ENCODE data around the gene MAP4.
"Not testable (repeated sequence)": the region's sequence is repeated elsewhere in the genome, so short reads cannot be mapped to it uniquely, and the experiment has no call there.

MAP4 gene

DNA sequence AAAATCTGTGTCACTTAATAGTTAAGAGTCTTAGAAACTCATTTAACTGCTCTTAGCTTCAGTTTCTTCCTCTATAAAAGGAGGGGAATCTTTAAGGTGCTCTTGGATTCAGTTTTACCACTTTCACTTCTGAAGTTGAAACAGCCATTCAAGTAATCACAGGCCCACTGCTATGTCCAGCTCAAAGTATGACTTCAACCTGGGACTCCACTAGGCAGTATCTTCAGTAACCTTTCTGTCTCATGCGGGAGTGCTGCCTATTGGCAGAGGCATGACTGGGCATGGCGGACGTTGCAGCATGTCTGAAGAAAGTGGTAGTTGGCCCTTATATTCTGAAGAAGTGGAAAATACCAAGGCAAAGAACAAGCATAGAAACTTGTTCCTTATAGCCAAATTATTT is 121.0 kb downstream of the MAP4 start:
- DNase-seq: no peak

DNA sequence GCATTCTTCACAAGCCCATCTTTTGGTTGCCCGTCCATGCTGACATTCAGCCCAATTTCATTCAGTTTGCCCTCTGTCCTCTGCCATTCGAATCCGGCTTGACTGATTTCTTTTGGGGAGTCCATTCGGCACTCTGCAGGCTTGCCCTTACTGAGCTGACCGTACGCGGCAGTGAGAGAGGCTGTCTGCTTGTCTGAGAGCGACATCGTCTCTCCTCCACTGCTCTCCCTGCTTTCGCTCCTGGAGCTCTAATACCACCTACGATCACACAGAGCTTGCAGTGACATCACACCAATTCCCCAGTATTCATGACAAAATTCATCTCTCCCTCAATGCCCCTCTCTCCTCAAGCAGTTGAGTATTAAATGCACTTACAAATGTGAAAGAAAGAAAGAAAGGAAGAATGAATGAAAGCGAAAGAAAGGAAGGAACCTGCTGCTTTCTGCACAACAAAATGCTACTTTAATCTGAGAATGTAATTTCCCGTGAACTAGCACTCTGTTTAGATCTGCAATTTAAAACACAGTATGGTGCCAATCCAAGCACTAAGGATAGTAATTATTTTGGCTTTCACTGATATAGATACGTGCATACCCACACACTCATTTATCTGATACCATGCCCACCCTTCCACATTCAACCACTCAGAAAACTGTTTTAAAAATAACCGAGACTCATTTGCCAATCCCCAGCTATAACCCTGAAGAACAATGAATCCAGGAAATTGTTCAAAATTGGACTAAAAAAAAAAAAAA is 123.8 kb downstream of the MAP4 start:
- no peak for DNase-seq

DNA sequence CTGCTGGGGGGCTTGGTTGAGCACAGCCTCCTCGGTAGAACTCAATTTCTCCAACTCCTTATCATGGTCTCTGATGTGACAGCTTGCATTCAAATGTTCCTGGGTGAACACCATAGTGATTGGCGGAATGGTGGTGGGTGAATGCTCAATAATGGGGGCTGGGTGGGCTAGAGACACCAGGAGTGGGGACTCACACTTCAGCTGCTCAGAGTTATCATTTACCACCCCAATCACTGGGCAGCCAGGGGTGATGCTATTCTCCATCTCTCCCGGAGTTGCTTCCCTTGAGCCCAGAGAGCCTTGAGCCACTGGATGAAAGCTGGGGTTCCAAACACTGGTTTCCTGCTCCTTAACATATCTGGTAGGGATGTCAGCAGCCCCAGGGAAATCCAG is 124.6 kb downstream of the MAP4 start:
- DNase-seq: no peak

DNA sequence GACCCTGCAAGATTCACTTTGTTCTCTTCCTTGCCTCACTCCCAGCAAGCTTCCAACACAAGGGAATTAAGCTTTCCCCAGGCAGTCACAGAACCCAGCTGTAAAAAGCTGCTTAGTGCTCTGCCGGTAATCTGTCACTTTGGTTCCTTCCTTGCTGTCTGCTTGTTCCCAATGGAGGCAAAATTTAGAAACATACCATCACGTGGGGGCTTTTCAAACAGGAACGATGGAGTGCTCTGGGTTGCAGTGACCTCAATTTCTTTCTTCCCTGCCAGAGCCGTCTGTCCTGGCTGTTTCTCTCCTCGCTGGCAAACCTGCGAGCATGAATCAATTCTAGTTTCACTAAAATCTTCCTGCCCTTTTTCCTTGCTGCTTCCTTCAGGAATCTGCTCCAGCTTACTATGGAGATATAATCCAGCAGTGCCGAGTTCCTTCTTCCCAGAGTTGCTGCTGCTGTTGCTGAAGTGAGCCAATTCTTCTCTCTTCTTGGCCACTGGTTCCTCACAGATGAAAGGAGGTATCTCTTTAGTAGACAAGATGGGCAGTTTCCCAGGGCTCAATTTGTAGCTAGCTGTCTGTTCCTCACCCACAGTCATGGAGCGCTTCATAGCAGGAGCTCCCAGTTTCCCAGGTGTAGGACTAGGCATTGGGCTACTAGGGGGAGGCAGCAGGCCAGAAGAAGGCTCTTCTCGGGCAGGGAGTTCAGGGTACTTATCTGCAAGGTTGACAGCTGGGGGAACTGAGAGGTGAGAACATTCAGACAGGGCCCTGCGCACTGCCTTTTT is 125.2 kb downstream of the MAP4 start:
- DNase-seq: no peak

DNA sequence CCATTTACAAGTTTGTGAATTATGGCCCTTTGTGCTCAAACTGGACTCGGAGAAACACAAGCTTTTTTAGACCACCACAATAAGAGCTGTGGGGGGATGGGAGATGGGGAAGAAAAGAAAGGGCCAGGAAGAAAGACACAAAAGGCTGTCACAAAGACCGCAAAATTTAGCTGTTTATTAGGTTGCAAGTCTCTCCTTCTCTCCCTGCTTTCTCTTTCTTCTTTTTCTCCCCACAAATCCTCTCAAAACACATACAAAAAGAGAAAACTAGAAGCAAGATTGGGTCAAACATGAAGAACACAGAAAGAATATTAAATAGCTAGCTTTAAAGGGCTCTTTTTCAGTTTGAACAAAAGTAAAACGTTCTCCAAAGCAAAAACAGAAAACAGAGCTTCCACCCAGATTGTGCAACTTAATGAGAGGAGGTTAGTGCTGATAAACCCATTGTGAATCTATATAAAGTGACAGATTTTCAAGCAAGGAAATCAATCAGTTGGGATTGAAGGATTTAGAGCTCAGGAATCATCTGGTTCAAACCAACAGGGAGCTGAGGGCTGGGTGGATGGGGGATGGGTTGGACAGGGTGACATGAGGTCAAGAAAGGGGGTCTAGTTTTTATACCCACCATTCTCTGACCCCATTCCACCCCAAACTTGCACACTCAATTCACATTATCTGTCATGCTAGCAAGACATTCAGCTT is 125.9 kb downstream of the MAP4 start:
- DNase-seq: no peak

DNA sequence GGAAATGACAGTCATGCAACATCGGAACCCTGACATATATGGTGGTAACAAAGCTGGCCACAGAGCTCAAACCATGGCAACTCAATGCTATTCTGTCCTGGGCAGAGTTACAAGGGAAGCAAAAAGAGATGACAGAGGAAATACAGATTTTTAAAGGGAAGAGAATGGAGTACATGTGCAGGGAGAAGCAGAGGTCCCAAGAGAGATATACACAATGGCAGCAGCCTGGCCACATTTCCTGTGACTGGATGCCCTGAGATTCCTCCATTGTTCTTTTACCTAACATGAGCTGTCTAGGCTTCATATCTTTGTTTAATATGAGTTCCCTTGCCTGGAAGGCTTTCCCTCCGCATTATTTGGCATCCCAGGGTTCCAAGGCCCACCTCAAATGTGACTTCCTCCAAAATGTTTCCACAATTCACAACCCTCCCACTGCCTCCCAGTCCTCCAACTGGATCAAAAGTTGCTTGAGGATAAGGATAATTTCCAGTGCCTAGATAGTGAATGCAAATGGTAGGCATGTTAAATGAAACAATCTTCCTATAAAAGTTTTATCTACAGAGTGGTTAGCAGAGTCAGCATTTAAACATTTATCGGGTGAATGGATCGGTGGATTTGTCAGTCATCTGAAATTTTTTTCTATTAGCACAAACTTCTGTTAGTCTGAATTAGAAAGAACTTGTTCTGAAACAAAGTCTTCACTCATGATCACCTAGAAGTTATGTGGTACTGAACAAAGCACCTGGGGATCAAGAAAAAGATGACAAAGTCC is 127.0 kb downstream of the MAP4 start:
- no peak for DNase-seq

DNA sequence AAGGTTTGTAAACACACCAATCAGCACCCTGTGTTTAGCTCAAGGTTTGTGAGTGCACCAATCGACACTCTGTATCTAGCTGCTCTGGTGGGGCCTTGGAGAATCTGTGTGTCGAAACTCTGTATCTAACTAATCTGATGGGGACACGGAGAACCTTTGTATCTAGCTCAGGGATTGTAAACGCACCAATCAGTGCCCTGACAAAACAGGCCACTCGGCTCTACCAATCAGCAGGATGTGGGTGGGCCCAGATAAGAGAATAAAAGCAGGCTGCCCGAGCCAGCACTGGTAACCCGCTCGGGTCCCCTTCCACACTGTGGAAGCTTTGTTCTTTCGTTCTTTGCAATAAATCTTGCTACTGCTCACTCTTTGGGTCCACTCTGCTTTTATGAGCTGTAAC is 128.2 kb downstream of the MAP4 start:
- DNase-seq: not testable (repeated sequence)

DNA sequence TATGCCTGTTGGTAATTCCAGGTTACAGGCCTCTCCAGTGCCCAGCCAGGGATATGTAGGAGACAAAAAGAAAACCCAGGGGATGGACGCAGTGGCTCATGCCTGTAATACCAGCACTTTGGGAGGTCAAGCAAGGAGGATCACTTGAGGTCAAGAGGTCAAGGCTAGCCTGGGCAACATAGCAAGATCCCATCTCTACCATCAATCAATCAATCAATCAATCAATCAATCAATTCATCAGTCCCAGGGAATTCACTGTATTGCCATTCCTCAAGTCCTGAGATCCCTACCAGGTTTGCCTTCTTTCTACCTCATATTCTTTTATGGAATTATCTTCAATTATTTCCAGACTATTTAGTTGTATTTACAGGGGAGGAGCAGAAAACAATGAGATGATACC is 131.0 kb downstream of the MAP4 start:
- DNase-seq: no peak

DNA sequence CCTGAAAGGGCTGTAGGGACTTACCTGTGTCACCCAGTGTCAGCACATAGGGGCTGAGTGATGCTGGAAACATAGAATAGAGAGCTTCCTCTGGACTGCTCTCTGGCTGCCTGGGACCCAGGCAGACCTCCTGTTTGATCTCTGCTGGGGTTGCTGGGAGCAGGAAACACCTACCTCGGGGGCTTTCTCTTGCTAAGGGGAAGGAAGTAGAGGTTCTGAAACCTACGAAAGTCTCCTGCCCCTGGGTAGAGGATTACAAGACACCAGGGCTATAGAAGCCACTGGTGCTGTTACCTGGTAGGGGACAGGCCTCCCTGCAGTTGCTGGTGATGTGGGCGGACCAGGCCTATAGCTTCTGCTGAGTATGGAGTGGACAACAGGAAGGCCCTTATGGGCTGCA is 131.6 kb downstream of the MAP4 start:
- no peak for DNase-seq

DNA sequence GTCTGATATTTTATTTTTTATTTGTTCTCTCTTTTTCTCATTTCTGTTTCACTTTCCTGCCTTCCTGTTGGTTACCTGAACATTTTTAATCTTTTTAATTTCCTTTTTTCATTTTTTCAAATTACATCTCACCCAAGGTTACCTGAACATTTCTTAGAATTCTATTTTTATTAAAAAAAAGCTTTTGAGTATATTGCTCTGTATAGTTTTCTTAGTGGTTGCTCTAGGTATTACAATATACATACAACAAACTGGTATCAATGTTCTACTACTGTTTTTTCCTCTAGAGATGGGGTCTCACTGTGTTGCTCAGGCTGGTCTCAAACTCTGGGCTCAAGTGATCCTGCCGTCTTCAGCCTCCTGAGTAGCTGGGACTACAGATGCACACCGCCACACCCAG is 133.9 kb downstream of the MAP4 start:
- no peak for DNase-seq

DNA sequence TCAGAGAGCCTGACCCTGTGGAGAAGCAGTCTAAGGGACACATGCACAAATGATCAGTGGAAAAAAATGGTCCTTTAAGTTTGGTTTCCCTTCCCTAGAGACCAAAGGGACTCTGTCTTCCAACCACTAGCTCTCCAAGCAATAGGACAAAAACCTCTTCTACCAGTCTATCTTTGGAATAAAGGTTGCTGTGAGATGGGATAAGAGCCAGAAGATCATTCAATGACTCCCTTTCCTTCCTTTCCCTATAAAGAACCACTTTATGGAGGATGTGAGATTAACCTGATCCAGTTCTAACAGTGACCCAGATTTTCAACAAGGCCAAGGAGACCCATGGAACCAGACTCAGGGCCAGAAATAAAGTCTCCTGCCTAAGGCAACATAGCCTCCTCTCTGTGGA is 138.5 kb downstream of the MAP4 start:
- no peak for DNase-seq

DNA sequence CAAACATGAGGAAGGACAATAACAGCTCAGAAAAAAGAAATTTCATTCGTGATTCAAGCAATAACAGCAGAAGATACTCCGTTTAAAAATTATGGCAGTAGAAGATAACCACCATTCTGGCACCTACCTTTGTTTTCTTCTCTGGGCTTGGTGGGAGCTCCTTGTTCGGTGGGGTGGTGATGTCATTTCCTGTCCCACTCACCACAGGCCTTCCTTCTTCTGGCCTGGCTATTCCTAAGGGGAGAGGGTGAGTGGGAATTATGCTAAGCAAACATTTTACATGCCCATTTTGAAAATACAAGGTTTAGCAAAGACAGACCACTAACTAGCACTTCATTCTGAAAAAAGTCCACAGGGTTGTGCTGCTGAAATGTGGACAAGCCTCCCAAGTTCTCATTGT is 138.9 kb downstream of the MAP4 start:
- DNase-seq: no peak

DNA sequence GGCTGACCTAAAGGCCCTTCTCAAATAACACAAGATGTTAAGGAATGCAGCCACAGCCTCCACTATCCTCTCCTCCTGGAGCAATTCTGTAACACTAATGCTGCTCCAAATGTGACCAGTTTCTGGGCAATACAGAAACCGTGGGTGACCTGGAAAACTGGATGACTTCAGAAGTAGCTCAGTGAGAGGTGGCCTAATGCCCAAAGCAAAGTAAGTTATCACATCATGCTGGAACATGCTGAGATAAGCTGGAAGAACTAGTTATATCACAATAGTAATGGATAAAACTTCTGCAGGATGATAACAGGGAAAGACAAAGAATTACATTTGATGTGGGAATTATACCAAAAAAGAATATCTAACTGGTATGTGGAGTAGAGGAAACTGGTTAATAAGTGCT is 141.3 kb downstream of the MAP4 start:
- no peak for DNase-seq

DNA sequence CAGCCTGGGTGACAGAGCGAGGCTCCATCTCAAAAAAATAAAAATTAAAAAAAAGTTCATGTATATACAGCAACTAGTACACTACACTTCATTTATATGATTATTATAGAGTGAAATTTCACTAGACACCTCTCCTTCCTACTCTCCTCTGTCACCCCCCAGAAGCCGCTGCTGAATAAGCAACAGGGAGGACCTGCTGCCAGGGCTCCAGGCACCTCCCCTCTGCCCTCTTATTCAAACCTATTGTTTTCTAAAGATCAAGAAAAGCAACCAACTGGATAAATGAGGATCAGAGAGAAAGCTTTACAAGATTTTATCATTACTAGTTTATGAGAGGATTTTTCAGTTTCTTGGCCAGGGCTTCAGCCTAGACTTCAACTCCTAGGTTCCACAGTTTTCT is 141.8 kb downstream of the MAP4 start:
- DNase-seq: no peak

DNA sequence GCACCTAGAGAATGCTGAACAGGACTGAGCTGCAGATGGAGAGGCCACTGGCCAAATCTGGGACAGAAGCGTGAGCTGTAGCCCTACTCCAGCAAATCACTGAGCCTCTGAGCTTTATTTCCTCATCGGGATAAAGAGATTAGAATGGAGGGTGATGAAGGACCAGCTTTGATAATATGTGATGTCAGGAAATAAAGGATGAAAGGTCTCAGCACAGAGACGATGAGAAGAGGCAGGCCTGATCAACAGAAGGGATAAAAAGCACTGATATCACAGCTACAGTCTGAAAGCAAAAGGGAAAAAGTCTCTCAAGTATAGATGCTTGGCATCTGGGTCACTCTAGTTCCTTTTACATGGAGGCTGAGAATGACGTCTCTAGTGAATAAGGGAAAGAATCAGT is 143.3 kb downstream of the MAP4 start:
- no peak for DNase-seq

DNA sequence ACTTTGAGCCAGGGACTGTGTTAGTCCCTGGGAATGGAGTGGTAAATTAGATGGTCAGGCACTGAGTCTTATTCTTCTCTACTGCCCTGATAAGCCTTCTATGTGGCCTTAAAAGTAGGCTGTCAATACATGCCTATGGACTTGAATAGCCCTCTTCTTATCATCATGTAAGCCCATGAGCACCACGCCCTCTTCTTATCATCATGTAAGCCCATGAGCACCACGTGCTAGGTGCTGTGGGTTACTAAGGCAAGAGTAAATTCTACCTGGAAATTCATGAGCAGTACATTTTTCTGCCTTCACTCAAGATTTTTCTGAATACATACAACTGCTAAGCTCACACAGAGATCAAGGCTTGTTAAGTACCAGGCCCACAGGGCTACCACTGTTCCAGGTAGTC is 144.8 kb downstream of the MAP4 start:
- DNase-seq: no peak

DNA sequence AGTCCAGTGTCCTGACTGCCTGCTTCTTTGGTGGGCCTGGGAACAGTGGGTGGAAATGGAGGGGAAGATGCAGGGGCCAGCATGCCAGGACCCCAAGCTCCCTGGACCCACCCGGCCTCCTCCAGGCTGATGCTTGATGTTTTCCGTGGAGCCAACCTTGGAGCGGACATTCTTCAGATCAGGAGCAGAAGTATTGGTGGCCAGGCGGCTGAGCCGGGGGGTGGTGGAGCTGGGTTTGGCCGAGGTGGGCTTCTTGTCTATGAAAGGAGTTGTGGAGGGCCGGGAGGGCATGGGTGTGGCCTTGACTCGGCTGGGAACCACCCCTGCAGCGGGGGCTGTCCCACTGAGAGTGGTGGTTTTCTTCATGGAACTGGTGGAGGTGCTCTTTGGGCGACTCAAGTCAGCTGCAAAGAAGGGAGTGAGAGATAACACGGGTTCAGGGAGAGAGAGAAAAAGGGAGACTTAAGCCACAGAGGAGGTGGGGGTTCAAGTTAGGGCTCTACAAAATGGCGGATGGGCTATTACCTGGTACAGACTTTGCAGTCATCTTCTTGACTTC is 145.4 kb downstream of the MAP4 start:
- DNase-seq: no peak

DNA sequence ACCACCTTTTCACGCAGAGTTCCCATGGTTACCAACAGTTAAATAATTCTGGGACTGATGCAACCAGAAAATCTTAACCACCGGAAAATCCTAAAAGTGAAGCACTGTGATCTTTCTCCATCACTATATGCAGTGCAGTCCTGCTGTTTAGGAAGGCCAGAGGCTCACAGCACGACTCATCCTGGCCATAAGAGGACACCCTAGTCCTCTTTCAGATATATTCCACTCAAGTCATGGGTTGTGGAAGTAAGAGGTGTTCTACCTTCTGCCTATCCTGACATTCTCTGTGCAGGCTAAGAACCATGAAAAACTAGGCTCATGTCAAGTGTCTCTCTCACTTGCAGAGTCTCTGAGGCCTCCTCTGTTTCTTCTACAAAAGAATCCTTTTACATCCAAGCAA is 146.1 kb downstream of the MAP4 start:
- no peak for DNase-seq

DNA sequence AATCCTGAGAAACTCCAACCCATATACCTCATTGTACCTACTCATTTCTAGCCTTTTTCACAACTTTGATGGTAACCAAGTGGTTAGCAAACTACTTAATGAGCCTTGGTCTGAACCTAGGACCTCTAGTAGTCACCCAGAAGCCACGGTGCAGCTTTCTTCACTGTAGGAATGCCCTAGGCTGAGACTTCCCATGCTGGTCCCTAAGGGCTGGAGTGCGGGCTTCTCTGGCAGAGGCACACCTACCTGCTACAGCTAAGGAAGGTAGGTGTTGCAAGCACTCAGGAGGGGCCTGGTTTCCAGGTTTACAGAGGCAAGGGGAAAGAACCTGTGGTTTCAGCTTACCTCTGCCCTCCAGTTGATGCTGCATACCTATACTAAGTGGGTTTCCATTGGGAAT is 147.9 kb downstream of the MAP4 start:
- no peak for DNase-seq

DNA sequence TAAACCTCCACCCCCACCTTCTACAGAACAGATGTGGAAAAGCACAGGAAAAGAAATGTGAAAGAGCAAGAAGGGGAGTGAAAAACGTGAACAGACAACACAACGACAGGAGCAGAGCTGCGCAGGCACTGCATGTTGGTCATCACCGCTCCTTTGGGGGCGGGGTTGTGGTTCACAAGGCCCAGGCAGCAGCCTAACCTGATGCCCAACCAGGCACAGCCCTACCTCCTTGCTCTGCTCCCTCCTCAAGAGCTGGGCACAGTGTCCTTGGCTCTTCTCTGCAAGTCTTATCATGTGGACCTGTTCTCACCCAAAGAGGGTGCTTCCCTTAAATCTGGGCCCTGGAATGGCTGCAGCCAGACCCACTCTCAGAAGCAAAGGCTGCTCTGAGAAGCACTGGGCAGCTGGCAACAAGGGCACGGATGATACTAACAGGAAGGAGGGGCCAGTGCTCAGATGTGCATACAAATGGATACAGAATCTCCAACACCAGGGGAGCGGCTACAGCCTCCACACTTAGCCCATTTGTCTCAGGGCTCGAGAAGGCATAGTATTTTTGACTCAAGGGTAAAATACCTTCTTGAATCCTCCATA is 148.7 kb downstream of the MAP4 start:
- no peak for DNase-seq

DNA sequence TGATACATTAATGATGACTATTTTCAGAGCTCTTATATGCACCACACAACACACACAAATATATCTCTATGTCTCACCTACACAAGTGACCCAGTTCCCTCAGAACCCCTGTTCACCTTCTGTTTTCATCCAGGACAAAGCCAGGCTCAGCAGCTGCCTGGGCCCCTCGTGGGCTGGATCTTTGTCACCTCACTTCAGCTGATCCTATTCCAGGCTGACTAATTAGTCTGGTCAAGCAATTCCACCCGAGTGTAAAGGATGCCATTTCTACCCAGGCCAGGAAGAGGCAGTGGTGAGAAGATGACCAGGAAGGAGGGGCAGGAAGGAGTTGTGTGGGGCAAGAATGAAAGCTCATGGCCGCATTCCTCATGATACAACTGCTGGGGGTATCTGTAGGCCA is 151.0 kb downstream of the MAP4 start:
- DNase-seq: no peak

DNA sequence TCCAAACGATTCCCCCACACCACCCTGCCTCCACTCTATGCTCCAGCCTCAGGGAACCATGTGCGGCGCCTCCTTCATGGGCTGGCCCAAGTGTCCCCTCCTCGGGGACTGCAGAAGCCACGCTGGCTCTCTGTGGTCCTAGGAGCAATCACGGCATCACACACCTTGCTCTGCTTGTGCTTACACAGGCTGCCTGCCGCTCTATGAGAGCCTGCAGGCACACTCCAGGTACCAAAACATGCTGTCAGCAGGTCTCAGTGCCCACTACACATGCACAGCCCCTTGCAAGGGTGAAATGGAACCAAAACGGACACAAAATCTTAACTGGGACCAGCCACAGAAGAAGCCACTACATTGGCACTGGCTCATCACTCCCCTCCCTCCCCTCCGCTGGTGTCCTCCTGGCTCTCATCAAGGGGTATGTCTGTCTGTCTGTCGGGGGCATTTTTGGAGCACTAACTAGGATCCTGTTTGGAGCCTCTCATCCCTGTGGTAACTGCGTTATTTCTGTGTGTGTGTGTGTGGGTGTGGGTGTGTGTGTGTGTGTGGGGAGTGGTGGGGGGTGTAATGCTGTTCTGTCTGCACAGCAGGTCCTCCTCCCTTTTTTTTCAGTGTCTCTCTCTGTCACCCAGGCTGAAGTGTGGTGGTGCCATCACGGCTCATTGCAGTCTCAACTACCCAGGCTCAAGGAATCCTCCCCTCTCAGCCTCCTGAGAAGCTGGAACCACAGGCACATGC is 152.7 kb downstream of the MAP4 start:
- no peak for DNase-seq
